ENCODE measurements around the gene RASAL1.

DNA sequence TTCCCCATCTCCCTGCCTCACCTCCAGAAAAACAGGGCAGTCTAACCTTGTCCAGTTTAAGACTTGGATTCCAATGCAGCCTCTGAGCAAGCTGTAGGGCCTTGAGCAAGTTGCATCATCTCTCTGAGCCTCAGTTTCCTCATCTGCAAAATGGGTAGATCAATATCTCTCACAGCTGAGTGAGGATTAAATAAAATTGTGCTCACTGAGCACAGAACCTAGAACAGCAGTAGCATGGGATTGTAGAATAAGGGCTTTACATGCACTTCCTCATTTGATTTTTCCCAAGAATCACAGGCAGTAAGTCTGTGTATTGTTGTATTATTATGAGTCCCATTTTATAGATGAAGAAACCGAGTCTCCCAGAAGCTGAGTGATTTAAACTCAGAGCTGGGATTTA, 77.0 kb downstream of the RASAL1 start:
- TF ChIP-seq EZH2phosphoT487 (IDR thresholded peaks at IDR 0.05; ENCODE audit: borderline replicate concordance) (no peak), CTCF (IDR thresholded peaks at IDR 0.05 in 2 of 3, conservative IDR thresholded peaks at IDR 0.05 in 1 of 3; ENCODE audit: borderline replicate concordance in 1 of 3, insufficient read depth in 1 of 3, low read depth in 2 of 3, low read length in 2 of 3) (no peak), POLR2AphosphoS5 (IDR thresholded peaks at IDR 0.05; ENCODE audit: low read depth, low read length) (no peak), ZNF274 (IDR thresholded peaks at IDR 0.05; ENCODE audit: low read depth, low read length) (no peak), SP1 (IDR thresholded peaks at IDR 0.05; ENCODE audit: low read depth) (no peak)
